ENCODE results near the gene MSI2.

Gene MSI2

GRCh38 chr17:57588086-57588485 lies 331.8 kb downstream of the MSI2 start:
- DNase-seq, result no peak

GRCh38 chr17:57589151-57590034 lies 333.1 kb downstream of the MSI2 start:
- DNase-seq, result no peak

- DNase-seq, result no peak
These were observed 337.6 kb downstream of the MSI2 start for GRCh38 chr17:57593739-57594462.

GRCh38 chr17:57594767-57595166 lies 338.4 kb downstream of the MSI2 start:
- DNase-seq, result no peak

DNA sequence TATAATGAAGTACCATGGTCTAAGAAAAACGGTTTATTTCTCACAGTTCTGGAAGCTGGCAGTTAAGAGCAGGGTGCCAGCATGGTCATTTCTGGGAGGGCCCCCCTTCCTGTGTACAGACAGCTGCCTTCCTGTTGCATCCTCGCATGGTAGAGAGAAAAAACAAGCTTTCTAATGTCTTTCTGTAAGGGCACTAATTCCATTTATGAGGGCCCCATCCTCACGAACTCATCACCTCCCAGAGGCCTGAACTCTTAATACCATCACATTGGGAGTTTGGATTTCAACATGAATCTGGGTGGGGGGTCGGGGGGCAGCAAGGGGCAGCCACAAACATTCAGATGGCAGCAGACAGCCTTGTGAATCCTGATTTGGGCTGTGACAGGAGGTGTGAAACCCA lies 339.1 kb downstream of the MSI2 start:
- DNase-seq, result no peak

DNA sequence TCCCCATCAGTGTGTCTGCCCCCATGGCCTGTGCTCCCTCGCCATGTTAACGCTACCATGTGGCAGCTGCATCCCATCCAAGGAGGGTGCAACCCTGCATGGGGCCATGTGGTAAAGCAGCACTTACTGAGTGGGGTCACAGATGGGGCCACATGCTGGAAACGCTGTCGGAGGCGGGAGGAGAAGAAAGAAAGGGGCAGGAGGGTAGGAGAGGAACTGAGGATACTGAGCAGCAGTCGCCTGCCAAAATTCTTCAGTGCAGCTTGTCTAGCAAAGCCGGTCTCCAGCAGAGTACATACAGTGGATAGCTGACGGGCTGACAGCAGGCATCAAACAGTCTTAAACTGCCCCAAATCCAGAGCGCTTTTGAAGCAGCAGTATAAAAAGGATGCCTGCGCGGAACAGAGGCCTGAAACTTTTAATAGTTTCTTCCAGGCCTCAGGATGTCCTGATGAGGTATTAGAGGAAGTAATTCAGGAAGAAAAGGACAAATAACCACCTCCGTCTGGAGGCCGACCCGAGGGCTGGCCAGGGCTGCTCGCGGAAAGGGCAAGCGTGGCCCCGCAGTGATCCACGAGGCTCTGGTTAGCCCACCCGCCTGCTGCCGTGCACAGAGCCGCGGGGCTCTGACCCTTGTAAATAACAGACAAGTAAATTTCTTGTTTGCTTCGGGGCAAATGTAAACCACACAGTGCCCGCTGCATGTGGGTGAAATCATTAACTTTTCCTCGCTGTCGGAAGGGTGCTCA lies 339.8 kb downstream of the MSI2 start:
- DNase-seq, result no peak

DNA sequence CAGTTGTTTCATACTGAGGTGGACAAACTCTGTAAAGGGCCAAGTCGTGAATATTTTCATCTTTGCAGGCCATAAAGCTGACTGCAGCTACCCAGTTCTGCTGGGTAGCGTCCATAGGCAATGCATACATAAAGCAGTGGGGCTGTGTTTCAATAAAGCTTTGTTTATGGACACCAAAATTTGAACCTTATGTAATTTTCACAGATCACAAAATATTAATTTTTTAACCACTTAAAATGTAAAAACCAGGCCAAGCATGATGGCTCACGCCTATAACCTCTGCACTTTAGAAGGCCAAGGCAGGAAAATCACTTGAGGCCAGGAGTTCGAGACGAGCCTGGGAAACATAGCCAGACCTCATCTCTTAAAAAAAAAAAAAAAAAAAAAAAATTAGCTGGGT lies 340.8 kb downstream of the MSI2 start:
- no peak for DNase-seq

GRCh38 chr17:57597531-57598453 lies 341.5 kb downstream of the MSI2 start:
- no peak for DNase-seq

DNA sequence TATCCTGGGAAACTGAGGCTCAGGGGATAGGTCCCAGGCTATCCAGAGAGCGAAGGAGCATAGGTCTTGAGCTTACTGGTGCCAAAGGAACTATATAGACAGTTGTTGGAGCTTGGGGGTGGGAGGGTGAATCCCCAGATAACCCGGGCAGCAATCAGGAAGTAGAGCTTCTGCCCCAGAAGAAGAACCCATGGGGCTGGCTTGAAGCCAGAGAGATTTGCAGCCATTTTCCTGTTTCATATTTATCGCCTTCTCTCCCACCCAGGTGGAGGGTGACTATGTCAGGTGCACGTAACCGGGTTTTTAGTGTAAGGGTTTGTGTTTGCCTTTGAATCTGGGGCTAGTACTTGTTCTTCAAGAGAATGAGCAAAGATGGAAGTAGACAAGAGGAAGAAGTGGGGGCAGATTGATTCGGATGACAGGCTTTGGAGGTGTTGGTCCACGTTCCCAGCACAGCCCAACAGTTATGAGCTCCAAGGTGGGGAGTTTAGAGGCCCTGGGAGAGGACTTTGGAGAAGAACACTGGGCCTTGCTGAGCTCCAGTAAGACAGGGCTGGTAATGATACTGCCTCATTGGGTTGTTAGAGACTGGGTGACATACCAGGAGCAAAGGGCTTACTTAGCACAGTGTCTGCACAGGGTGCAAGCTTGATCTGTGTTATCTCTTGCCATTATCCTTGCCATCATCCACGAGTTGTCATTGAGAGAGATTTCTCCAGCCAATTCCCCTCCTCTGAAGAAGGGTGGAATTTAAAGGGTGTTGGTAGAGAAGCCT lies 343.1 kb downstream of the MSI2 start:
- DNase-seq, result no peak

- DNase-seq, result peak in 1 of 2 experiments; percentile 14
These were observed 343.8 kb downstream of the MSI2 start for GRCh38 chr17:57600074-57600473.

DNA sequence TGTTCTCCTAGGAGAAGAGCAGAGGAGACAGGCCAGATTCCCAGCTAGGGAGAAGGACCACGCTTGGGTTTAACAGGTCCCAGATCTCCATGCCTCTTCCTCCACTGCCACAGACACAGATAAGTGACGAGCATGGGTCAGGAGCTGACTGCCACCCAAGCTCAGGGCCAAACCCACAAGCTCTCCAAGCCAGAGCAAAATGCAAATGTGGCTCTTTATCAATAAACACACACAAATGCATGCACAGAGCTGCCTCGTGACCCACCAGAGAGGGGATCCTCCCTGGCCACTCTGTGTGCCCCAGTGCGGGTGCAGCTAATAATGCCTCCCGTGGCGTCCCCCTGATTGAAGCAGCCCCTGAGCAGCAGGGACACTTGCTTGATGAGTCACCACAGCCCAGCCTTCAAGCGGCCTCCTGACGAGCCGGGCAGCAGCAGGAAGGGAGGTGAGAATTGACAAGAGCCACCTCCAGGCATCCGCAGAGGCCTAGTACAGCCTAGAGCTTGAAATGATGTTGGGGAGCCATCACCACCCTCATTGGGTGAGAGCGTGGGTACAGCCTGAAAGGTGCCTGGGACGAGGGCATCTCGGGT lies 344.9 kb downstream of the MSI2 start:
- no peak for DNase-seq

- no peak for DNase-seq
These were observed 346.6 kb downstream of the MSI2 start for GRCh38 chr17:57602896-57603295.

GRCh38 chr17:57603546-57603945 lies 347.2 kb downstream of the MSI2 start:
- no peak for DNase-seq

DNA sequence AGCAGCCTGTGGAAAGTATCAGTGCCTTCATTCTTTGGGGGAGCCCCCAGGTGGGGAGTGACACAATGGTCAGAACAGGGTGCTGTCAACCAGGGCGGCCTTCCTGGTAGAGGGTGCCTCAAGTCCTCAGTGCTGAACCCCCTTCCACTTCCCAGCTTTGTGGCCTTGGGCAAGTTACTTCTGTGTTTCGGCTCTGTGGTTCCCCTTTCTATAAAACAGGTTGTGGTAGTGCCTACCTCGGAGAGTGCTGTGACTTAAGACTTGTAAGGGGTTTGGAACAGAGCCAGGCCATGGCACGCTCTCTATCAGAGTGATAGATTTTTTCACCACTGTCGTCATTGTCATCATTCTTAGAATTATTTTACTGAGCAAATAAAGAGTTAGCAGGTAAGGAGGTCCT lies 347.7 kb downstream of the MSI2 start:
- DNase-seq, result peak; percentile 67 to 71

DNA sequence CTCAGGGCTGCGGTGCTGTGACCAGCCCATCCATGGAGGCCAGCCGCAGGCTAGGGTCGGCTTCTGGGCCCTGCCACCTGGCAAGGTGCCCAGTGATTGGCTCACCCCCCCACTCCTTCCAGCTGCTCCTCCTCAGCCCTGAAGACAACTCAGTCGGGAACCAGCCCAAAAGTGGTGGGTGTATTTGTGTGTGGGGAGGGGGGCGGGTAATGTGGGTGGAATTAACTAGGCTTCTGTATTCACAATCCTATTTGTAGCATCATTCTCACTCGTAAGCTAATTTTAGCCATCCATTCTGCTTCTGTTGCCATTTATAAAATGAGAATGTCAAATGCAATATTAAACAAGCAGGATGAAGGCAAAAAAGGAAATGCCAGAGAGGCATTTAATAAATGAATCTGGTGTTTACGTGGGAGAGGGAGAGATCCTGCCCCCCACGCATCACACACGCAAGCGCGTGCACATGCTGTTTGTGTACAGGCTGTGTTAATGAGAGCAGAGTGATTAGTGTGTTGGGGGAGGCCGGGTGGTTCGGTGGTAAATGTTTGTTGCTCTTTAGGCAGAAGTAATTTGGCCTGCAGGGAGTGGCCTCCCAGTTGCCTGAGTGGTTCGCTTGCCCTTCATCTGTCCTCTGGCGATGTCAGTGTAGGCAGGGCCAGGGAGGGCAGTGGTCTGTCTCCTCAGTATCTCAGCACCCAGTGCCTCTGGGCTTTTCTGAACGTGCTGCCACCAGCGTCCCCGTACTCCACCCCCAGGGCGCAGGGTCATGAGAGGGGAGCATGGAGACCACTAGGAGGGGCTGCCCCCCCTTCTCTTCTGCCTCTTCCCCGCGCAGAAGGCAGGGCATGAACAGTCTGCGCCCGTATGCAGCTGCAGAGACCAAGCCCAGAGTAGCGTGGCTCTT lies 348.7 kb downstream of the MSI2 start:
- no peak for DNase-seq

- DNase-seq, result no peak
These were observed 349.4 kb downstream of the MSI2 start for GRCh38 chr17:57605675-57606105.

DNA sequence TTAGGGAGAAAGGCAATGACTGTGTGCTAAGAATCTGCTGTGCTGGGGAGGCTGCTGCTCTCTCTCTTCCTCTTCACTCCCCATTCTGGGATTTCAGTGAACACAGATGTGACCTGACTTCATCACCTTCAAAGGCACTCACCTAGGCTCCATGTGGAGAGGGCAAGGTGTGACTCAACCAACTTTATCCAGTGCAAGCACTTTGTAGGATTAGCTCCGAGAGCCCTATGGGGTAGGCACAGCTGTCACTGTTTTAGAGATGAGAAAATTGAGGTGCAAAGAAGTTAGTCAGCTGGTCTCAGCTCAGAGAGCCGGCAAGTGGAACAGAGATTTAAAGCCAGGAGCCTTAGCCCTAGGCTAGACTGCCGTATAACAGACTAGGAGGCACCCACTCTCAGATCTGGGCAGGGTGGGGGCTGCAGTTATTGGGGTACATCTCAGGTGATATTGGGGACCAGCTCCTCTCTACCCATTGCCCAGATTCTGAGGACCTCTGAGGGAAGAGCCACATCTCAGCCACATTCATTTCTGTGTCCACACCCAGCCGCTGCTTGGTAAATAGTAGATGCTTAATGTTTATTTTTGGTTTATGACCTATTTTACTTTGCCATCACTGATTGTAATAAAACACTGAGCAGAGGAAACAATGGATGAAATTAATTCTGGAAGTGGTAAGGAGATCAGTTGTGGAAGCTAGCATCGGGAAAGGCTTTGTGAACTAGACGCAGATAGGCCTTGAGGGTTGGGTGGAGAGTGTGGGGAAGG lies 350.0 kb downstream of the MSI2 start:
- DNase-seq, result no peak

- no peak for DNase-seq
These were observed 351.3 kb downstream of the MSI2 start for GRCh38 chr17:57607553-57608120.
